C4-2B (cell line): ENCODE data around the gene RBPJL.

Experiments
- CTCF ChIP-seq: fragments of 450-650 bp; conservative IDR thresholded peaks from 2 replicates; pipeline ENCODE4 v1.5.1; 2017; ENCODE audit warnings: mild to moderate bottlenecking
- ZFX ChIP-seq: fragments of 450-650 bp; IDR thresholded peaks from 2 replicates; pipeline ENCODE4 v1.6.1; 2017

GRCh38 chr20:45366631-45367030 lies 60.0 kb downstream of the RBPJL start:
- TF ChIP-seq CTCF (no peak), ZFX (no peak)
